K562 (cell line): ENCODE data around the gene PEX7. TPM values are rescaled to one million over a fixed set of nuclear protein-coding genes. Genes with fewer than 3 reads are reported as not detected.

Experiments used
- ATAC-seq: fragments of 200-7000 bp; cut with Tn5 transposase; 3 replicates; pipeline ENCODE4 v1.9.1; 2020; ENCODE audit warnings: moderate library complexity
- BruUV-seq: library from RNA; stranded (reverse); fragments of 400-500 nt; replicated peaks from 2 replicates; lab custom pipeline; 2021; lab: Mats Ljungman, UMichigan
- CTCF ChIA-PET: fragments of 300-600 bp; formaldehyde crosslinking; extraction: SDS; loops from one replicate; lab custom pipeline; 2021; ENCODE audit warnings: low intra/inter-chr PET ratio; lab: Yijun Ruan, JAX
- POLR2A ChIA-PET: fragments of 300-600, 350-650 bp; sonication (Branson Sonifier 250); formaldehyde crosslinking; extraction: SDS; loops from one replicate; lab custom pipeline; 2021; ENCODE audit warnings: antibody characterized with exemption, inconsistent platforms; lab: Yijun Ruan, JAX
- DNase-seq, 4 experiments: peaks; one replicate each; pipeline versions ENCODE4 v3.0.0 to v3.0.0-alpha.2; 2011 to 2018; ENCODE audit warnings: low spot score in 3 of 4, mixed read lengths in 3 of 4; ENCODE audit errors: extremely low read depth in 1 of 4
- FAIRE-seq: peaks from 2 replicates; lab custom pipeline; 2011; peaks lifted over from hg19 to GRCh38; lab: Jason Lieb, UNC
- H2AFZ ChIP-seq: 2 replicates; pipeline ENCODE4 v1.6.0; 2011; ENCODE audit warnings: low read depth, low read length, control low read depth, inconsistent platforms
- H3K27ac ChIP-seq: fragments of 200-600 bp; 3 replicates; pipeline ENCODE4 v1.8.0; 2011; ENCODE audit warnings: low read depth, mild to moderate bottlenecking, control low read depth, inconsistent platforms, low read length, moderate library complexity, mixed read lengths; ENCODE audit errors: extremely low read depth
- H3K27me3 ChIP-seq, 2 experiments: fragments of 300-600 bp in 1 of 2; 2 replicates in 1 of 2; 3 replicates in 1 of 2; pipeline versions ENCODE4 v1.6.0 to v1.8.0; 2011; ENCODE audit warnings: inconsistent platforms in 2 of 2, low read length in 2 of 2, mild to moderate bottlenecking in 1 of 2, mixed read lengths in 1 of 2, moderate library complexity in 1 of 2; ENCODE audit not compliant: control insufficient read depth in 2 of 2, insufficient read depth in 2 of 2
- H3K36me3 ChIP-seq: fragments of 300-600 bp; 3 replicates; pipeline ENCODE4 v1.8.0; 2011; ENCODE audit warnings: mild to moderate bottlenecking, low read length, inconsistent platforms; ENCODE audit not compliant: control insufficient read depth, insufficient read depth
- H3K4me1 ChIP-seq, 2 experiments: fragments of 200-600 bp in 1 of 2; replicated peaks in 1 of 2; 2 replicates in 1 of 2; 3 replicates in 1 of 2; pipeline versions ENCODE4 v1.5.1 to v1.8.0; 2011; ENCODE audit warnings: inconsistent platforms in 2 of 2, low read length in 2 of 2, mild to moderate bottlenecking in 1 of 2, mixed read lengths in 1 of 2, moderate library complexity in 1 of 2; ENCODE audit not compliant: control insufficient read depth in 2 of 2, insufficient read depth in 2 of 2
- H3K4me2 ChIP-seq: 2 replicates; pipeline ENCODE4 v1.6.1; 2011; ENCODE audit warnings: low read length, control low read depth, inconsistent platforms, mixed read lengths; ENCODE audit not compliant: insufficient read depth
- H3K4me3 ChIP-seq: fragments of 200-600 bp; sonication (generic), shearing (Covaris generic); 2 replicates; pipeline ENCODE4 v1.5.1; 2016; ENCODE audit warnings: control low read depth, inconsistent platforms
- H3K79me2 ChIP-seq: fragments of 200-600 bp; 3 replicates; pipeline ENCODE4 v1.8.0; 2011; ENCODE audit warnings: low read length, inconsistent platforms; ENCODE audit not compliant: control insufficient read depth, insufficient read depth
- H3K9ac ChIP-seq, 2 experiments: 2 replicates each; pipeline versions ENCODE4 v1.6.0 to v1.6.1; 2011; ENCODE audit warnings: low read depth in 2 of 2, low read length in 2 of 2, control low read depth in 1 of 2, inconsistent platforms in 1 of 2, mild to moderate bottlenecking in 1 of 2, mixed read lengths in 1 of 2; ENCODE audit not compliant: insufficient read depth in 1 of 2
- H3K9me1 ChIP-seq: one replicate; pipeline ENCODE4 v1.6.0; 2011; ENCODE audit warnings: inconsistent platforms, mild to moderate bottlenecking, low read length, moderate library complexity; ENCODE audit not compliant: control insufficient read depth, insufficient read depth
- H3K9me3 ChIP-seq: replicated peaks from 2 replicates; pipeline ENCODE4 v1.5.1; 2011; ENCODE audit warnings: low read depth, low read length, inconsistent platforms; ENCODE audit not compliant: control insufficient read depth, insufficient read depth
- H4K20me1 ChIP-seq: replicated peaks from 2 replicates; pipeline ENCODE4 v1.6.1; 2011; ENCODE audit warnings: low read length, inconsistent platforms, mixed read lengths; ENCODE audit not compliant: control insufficient read depth, insufficient read depth
- BMI1 ChIP-seq: fragments of 150-350 bp; IDR thresholded peaks from 2 replicates; pipeline ENCODE4 v1.6.1; 2014; ENCODE audit warnings: low read length
- C11orf30 ChIP-seq: fragments of 450-650 bp; IDR thresholded peaks from 2 replicates; pipeline ENCODE4 v1.6.1; 2016; ENCODE audit warnings: low read depth, mild to moderate bottlenecking
- GTF2E2 ChIP-seq: fragments of 200-800 bp; sonication (Bioruptor generic); IDR thresholded peaks from 2 replicates; pipeline ENCODE4 v1.6.1; 2016; ENCODE audit warnings: missing genetic modification characterization, missing compliant biosample characterization
- GTF2F1 ChIP-seq: IDR thresholded peaks from 2 replicates; pipeline ENCODE4 v1.6.1; 2011; ENCODE audit warnings: low read depth, low read length, improper control_type of control experiment
- HDAC3 ChIP-seq: fragments of 450-650 bp; IDR thresholded peaks from 2 replicates; pipeline ENCODE4 v1.6.1; 2018; ENCODE audit warnings: borderline replicate concordance, mild to moderate bottlenecking, moderate library complexity; ENCODE audit not compliant: partially characterized antibody
- ILF3 ChIP-seq: fragments of 450-650 bp; IDR thresholded peaks from 2 replicates; pipeline ENCODE4 v1.6.1; 2018; ENCODE audit warnings: antibody characterized with exemption, mild to moderate bottlenecking, moderate library complexity, borderline replicate concordance
- OTX1 ChIP-seq: fragments of 450-650 bp; formaldehyde crosslinking; IDR thresholded peaks from 2 replicates; pipeline ENCODE4 v1.4.0; 2022; ENCODE audit warnings: mild to moderate bottlenecking
- PHF20 ChIP-seq: fragments of 450-650 bp; IDR thresholded peaks from 2 replicates; pipeline ENCODE4 v1.6.1; 2018; ENCODE audit not compliant: partially characterized antibody
- POLR2B ChIP-seq: fragments of 450-650 bp; IDR thresholded peaks from 2 replicates; pipeline ENCODE4 v1.6.1; 2018; ENCODE audit warnings: low read depth; ENCODE audit not compliant: partially characterized antibody
- POLR2H ChIP-seq: IDR thresholded peaks from 2 replicates; pipeline ENCODE4 v1.6.1; 2016; ENCODE audit warnings: missing genetic modification characterization, low read depth, mild to moderate bottlenecking, control low read depth, missing compliant biosample characterization, moderate library complexity
- SIN3A ChIP-seq, 2 experiments: fragments of 150-350 bp in 1 of 2; IDR thresholded peaks; 2 replicates each; pipeline ENCODE4 v1.6.1; 2011 to 2016; ENCODE audit warnings: borderline replicate concordance in 2 of 2, low read depth in 2 of 2, low read length in 2 of 2, mild to moderate bottlenecking in 2 of 2, moderate library complexity in 2 of 2; ENCODE audit not compliant: control insufficient read depth in 1 of 2
- SPI1 ChIP-seq: IDR thresholded peaks from 2 replicates; pipeline ENCODE4 v1.6.1; 2011; ENCODE audit warnings: low read depth, low read length, control low read depth, borderline replicate concordance
- TRIM24 ChIP-seq, 2 experiments: fragments of 450-650 bp; IDR thresholded peaks; 2 replicates each; pipeline ENCODE4 v1.6.1; 2016
- U2AF1 ChIP-seq: fragments of 200-400 bp; formaldehyde crosslinking; optimal IDR thresholded peaks from 2 replicates; pipeline ENCODE3; 2017; ENCODE audit warnings: mild to moderate bottlenecking, low read depth, low read length, moderate library complexity
- UBTF ChIP-seq, 2 experiments: IDR thresholded peaks; 2 replicates each; pipeline ENCODE4 v1.6.1; 2012; ENCODE audit warnings: improper control_type of control experiment in 2 of 2, low read depth in 2 of 2, low read length in 2 of 2, borderline replicate concordance in 1 of 2
- ZNF280A ChIP-seq: fragments of 450-650 bp; IDR thresholded peaks from 2 replicates; pipeline ENCODE4 v1.6.1; 2018; ENCODE audit warnings: mild to moderate bottlenecking, low read depth; ENCODE audit not compliant: partially characterized antibody
- WGBS: fragments of 100-300 bp; shearing (Covaris generic); methylation state at CpG from one replicate; pipeline ENCODE4 v1.1.6; 2016; ENCODE audit warnings: low coverage, mixed read lengths; ENCODE audit not compliant: insufficient coverage; ENCODE audit errors: missing lambda C conversion rate; 5-methylcytosine and 5-hydroxymethylcytosine counted together
- in situ Hi-C: fragments of 300-500 bp; cut with MboI; formaldehyde crosslinking; loops from 4 replicates; pipeline ENCODE4 v1.15.0; 2018; ENCODE audit warnings: inconsistent platforms, mixed read lengths
- intact Hi-C: fragments of 100-400 bp; cut with micrococcal nuclease; formaldehyde crosslinking; loops from 2 replicates; pipeline ENCODE4 v1.14.2; 2022
- polyA plus RNA-seq, 8 experiments: library from polyadenylated mRNA; depleted of rRNA in 4 of 8; stranded (reverse) in 5 of 8; unstranded in 3 of 8; fragments of >200 nt; fragmentation: Nextera tagmentation in 2 of 8; fragmentation: Illumina TruSeq in 1 of 8; extraction: Ambion mirVana in 2 of 8; extraction: Trizol in 1 of 8; gene quantifications; 2 replicates each; pipeline versions ENCODE4 v1.2.1 to v1.2.3, GENCODE V29; 2011 to 2014; ENCODE audit warnings: inconsistent platforms in 1 of 8, missing spikeins in 1 of 8
- total RNA-seq, 7 experiments: library from RNA; depleted of rRNA in 6 of 7; stranded (reverse); fragments of >200 nt in 6 of 7; fragmentation: Illumina TruSeq in 2 of 7; extraction: Trizol in 2 of 7; gene quantifications; 2 replicates each; pipeline versions ENCODE4 v1.2.1 to v1.2.3, GENCODE V29; 2011 to 2021; ENCODE audit warnings: low replicate concordance in 1 of 7
- TF ChIP-seq, protein P1 (sequence below): fragments of 250-450 bp; sonication (Bioruptor Pico); IDR thresholded peaks from 2 replicates; pipeline ENCODE4 v1.4.0; 2020

PEX7 gene
- total and polyA plus RNA-seq, 9 of the 15 experiments (the other 6 are each of a cell fraction or from before 2014, with no cell fraction given) = 1.6 to 12.9 (median 9.1) TPM

GRCh38 chr6:136783495-136784270 is 38.7 kb upstream of the PEX7 start:
- ATAC-seq = peak; percentile 67
- no TSS peak for BruUV-seq
- H3K79me2 ChIP-seq = peaks cover 88% of the 10 kb centered on the region
- TF ChIP-seq BMI1 = no peak
- TF ChIP-seq ILF3 = no peak
- no peak for TF ChIP-seq OTX1
- TF ChIP-seq ZNF280A = no peak
- no peak for TF ChIP-seq GTF2F1
- TF ChIP-seq TRIM24 (IDR thresholded peaks at IDR 0.05) = no peak
- TF ChIP-seq POLR2B = no peak
- TF ChIP-seq GTF2E2 = peak; percentile 63; the same call in 1 of the 2 replicates
- TF ChIP-seq UBTF (IDR thresholded peaks at IDR 0.05; ENCODE audit: borderline replicate concordance in 1 of 2, low read depth in 2 of 2, low read length in 2 of 2) = no peak
- no peak for TF ChIP-seq PHF20
- TF ChIP-seq SPI1 = peak; percentile 98
- TF ChIP-seq, protein P1, sequence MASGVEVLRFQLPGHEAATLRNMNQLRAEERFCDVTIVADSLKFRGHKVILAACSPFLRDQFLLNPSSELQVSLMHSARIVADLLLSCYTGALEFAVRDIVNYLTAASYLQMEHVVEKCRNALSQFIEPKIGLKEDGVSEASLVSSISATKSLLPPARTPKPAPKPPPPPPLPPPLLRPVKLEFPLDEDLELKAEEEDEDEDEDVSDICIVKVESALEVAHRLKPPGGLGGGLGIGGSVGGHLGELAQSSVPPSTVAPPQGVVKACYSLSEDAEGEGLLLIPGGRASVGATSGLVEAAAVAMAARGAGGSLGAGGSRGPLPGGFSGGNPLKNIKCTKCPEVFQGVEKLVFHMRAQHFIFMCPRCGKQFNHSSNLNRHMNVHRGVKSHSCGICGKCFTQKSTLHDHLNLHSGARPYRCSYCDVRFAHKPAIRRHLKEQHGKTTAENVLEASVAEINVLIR (CRISPR knock-in tag) = no peak
- no peak for TF ChIP-seq SIN3A (IDR thresholded peaks at IDR 0.05; ENCODE audit: borderline replicate concordance in 2 of 2, control insufficient read depth in 1 of 2, low read depth in 2 of 2, low read length in 2 of 2)
- TF ChIP-seq C11orf30 = no peak
- no peak for TF ChIP-seq U2AF1
- no peak for TF ChIP-seq HDAC3
- TF ChIP-seq POLR2H (tag) = no peak; the same call in 1 of the 2 replicates

More at GRCh38 chr6:136783495-136784270, 38.7 kb upstream of the PEX7 start:
- Histone ChIP-seq H4K20me1 (0 out of 2 replicates have a peak, but pooled peaks cover 4% of the 10 kb centered on the region), H3K4me1 (peaks cover 3 to 44% of the 10 kb centered on the region in 2 experiments; a peak in 4 of 5 replicates), H3K9me3 (no peaks in the 10 kb centered on the region), H3K4me3 (no peak overlapping the region), H3K36me3 (peaks cover 6% of the 10 kb centered on the region; the same call in 2 of the 3 replicates), H3K27ac (peak overlapping the region; percentile 51; the same call in 2 of the 3 replicates), H2AFZ (peak overlapping the region; percentile 67), H3K9ac (peak overlapping the region in 1 of 2 experiments; percentile 14; a peak in 1 of 4 replicates), H3K9me1 (no peaks in the 10 kb centered on the region), H3K4me2 (peak overlapping the region; percentile 36; the same call in 1 of the 2 replicates), H3K27me3 (no peaks in the 10 kb centered on the region; a peak in 1 of 5 replicates)
- ChIA-PET CTCF (no interaction called here), POLR2A (interaction anchor here (1.2 to 1.3 kb wide), 2 partner anchors 9 kb away, joined by 3 to 5 read pairs; partner anchors contain the start of gene MAP3K5)
- 28% methylated on average over 9 of the region's 9 CpGs for WGBS
- DNase-seq (peak in 2 of 4 experiments; percentile 38 to 50), FAIRE-seq (no peak)
- in situ Hi-C loops = no loop called here
- intact Hi-C loops = no loop called here
